Measurements from ENCODE around the gene DPEP3. TPM values are rescaled to one million over a fixed set of nuclear protein-coding genes. Genes with fewer than 3 reads are reported as not detected.

The DPEP3 gene
- total RNA-seq, 1 donor from 2014 or later, result 0.14 TPM

DNA sequence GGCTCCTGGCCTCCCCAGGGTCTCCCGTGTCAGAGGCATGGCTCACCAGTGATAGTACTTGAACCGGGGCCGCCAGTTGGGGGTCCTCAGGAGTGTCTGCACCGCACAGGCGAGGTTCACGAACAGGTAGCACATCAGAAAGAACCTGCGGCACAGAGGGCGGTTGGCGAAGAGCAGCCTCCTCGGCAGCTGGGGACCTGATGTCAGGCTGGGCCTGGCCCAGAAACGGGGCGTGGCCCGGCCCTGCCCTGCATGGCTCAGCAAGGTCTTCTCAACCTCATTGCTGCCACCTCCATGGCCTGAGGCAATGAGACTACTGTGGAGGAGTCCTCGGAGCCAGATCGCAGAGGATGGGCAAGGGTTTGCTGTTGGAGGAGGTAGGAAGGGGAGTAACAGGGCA is 32.3 kb downstream of the DPEP3 start:
- intact Hi-C loops (cut with micrococcal nuclease), result no loop called here

DNA sequence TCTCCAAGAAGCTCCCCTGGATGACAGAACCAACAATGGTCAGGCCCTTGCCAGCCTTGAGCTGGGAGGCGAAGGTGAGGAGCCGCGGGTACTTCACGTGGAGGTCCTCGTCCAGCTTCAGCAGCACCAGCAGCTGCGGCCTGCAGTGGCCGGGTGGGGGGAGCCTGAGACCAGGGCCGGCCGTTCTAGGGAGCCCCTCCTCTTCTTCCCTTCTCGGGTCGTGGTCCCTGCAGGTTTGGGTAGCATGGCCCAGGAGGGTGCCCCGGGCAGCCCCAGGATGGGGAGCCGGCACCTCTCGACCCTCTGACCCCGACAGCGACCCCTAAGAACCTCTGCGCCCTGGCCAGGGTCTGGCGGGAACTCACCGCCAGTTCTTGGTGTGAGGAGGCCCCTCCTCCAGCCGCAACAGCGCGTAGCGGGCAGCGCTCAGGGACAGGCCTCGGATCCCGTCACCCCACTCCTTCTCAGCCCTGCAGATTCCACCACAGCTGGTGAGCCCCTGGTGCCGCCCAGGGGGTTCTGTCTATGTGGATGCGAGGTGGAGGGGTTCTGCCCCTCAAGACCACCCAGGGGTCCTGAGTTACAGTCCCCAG is 33.2 kb downstream of the DPEP3 start:
- intact Hi-C loops (cut with micrococcal nuclease), result no loop called here

DNA sequence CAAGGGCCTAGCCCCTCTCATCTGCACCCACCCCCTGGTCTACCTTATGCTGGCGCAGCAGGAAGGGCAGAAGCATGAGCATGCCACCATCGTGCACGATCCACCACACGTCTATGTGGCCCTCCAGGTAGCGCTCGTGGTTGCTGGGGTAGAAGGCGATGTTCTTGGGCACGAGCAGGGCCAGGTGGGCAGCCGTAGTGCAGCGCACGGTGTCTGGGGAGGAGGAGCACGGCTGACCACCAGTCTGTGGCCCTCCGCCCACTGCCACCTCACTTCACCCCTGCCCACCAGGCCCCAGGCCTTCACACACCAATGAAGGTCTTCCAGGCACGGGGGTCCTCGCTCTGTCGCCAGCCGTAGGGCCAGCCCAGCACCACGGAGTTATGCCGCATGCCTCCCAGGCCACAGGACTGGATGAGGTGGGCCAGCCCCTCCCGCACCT is 34.1 kb downstream of the DPEP3 start:
- intact Hi-C loops (cut with micrococcal nuclease), result no loop called here

DNA sequence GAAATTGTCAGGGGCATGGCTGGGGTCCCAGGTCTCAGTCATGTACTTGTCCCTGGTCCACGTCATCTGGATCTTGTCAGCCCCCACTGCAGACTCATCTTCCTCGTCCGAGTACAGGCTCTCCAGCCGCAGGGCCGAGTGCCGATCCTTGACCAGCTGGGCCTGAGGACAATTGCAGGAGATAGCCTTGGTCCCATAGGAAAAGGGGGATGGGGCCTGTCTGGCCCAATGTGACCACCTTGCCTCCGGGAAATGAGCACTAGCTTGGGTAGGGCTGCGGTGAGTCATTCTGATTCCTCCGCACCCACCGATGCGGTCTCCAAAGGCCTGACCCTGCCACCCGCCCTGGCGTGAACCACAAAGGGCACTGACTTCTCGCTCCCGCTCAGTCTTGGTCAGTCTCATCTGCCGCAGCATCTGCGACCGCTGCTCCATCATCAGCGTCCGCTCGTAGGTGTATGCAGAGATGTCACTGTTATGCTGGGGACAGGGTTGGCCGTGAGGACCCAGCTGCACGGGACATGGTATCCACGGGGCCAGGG is 34.8 kb downstream of the DPEP3 start:
- intact Hi-C loops (cut with micrococcal nuclease), result no loop called here

DNA sequence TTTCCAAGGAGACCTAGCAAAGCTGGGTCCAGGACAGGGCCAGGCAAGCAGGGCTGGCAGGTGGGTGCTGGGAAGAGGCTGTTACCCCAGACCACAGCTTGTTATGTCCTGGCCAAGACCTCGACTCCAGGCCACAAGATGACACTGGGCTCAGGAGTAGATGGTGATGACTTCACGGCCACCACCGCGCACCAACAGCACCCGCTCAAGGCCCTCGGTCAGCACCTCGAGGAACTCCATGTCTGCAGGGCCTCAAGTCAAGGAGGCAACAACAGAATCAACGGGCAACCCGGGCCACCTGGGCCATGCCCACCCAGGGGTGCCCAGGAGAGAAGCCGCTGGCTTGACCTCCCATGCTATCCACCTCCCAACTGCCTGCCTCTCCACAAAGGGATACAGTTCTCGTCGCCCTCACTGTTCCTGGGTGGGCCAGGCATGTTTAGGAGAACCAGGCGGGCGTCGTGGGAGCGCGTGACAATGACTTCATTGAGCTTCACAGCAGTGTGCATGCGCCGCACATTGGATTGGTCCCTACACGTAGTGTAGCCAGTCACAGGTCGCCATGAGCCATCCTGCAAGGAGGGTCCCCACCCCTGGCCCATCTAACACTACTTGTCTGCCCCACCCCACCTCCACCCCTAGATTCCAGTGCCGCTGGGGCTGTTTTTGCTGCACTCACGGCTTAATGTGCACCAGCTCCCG is 35.5 kb downstream of the DPEP3 start:
- intact Hi-C loops (cut with micrococcal nuclease), result no loop called here

DNA sequence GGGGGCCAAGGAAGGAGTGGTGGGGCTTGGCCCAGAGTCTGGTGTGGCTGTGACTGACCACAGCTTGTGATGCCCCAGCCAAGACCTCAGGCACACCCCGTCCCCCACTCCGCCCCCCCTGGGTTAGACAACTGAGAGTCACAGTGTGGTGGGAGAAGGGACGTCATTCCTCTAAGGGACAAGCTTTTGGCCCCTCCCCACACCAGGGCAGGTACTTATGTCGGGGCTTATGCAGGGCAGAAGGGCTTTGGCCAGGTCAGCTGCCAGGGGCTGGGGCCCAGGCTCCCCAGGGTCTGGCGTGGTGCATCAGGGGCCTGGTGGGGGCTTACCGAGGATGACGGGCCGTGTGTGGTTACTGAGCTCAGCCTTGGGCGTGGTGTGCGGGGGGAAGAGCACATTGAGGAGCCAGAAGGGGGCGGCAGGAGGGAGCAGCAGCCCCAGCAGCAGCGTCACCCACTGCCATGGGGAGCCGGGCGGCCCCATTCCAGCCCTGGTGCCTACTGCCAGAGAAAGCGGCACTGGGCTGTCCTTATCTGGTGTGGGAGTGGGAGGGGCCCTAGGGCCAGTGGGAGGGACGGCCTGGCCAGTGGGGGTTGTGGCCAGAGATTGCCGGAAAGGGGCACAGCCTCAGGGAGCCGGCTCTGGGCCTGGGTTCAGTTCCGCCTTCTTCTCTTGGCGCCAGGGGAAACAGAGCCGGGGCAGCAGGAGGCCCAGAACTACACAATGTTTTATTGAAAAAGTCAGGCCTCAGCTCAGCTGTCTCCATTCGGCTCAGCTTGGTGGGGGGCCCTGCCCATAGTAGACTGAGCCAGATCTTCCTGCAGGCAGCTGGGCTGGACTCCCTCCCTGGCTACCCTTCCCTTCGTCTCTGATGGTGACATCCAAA is 36.4 kb downstream of the DPEP3 start, which contains the start of gene LCAT:
Gene LCAT (minus strand): TSS at position 502 of the 886 bp plus-strand sequence. CDS start 19 bp downstream, at position 483.
- intact Hi-C loops (cut with micrococcal nuclease), result no loop called here

DNA sequence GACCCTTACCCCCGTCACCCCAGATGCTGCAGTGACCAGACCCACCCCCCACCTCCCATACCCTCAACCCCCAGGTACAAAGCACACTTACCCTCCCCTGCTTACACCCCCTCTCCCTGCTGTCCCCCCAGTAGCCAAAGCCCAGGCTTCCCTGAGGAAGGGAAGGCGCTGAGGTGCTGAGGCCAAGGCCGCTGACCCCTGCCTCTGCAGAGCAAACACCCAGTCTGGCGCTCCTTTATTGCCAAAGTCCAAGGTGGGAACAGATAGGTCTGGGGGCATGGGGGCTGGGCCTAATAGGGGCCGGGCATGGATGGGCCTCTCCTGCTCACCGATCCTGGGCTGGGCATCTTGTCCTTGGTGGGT is 37.1 kb downstream of the DPEP3 start:
- intact Hi-C loops (cut with micrococcal nuclease), result no loop called here

DNA sequence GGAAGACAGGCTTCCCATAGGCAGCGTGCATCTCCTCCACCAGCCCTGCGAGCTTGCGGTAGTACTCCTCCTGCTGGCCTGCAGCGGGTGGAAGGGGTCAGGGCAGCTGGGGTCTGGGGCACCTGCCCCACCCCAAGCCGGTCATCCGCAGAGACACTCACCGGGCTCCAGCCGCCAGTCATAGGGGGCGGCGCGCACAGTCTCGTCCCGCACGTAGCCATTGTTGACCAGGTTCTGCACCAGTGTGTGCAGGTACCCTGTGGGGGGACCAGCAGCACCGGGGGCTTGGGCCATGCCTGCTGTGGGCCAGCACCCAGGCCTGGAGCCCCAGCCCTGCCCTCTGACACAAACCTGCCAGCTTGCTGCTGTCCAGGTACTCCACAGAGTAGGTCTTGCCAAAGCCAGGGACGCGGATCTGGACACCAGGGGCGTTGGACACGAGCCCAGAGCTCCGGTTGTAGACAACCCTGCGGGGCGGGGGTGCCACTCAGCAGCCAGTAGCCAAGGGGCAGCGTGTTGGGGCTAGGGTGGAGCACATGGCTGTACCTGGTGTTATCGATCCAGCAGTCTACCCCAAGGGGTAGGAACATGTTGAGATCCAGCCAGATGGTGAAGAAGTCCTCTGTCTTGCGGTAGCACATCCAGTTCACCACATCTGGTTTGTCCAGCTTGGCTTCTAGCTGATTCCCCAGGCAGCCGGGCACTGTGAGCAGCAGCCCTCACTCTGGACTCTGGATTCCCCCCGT is 37.6 kb downstream of the DPEP3 start:
- intact Hi-C loops (cut with micrococcal nuclease), result no loop called here

DNA sequence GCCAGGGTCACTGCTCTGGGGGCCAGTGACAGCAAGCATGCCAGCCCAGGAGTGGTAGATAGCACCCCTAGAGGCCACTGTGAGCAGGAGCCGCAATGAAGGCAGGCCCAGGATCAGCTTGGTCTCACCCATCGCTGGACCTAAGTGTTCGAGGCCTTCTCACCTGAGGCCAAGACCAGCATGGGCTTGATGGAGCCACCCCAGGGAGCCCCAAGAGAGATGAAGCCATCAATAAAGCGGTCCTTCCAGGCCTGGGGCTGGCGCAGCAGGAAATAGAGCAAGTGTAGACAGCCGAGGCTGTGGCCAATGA is 38.1 kb downstream of the DPEP3 start:
- intact Hi-C loops (cut with micrococcal nuclease), result no loop called here

DNA sequence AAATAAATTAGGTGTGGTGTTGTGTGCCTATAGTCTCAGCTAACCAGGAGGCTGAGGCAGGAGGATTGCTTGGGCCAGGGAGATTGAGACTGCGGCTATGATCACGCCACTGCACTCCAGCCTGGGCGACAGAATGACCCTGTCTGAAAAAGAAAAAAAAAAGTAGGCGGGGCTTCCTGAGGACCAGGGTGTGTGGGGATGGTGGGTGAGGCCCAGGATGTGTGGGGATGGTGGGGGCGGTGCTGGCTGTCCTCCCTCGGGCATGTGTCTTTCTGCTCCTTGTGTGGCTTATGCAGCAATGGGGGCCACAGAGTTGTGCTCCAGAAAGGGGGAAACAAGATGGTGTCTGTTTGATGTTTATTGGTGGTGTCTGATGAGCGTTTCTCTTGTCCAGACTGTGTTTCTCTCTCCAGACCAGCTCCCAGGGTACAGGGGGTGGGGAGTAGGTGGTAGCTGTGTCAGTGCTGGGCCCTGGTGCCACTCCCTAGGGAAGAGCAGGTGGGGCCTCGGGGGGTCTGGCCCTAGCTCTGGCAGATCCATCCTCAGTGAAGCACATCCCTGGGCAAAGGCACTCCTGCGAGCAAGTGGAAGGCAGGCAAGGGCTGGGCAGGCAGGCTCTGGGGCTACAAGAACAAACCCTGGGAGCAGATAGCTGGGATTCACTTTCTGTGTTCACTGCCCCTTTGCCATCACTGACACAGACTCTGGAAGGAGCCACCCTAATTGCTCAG is 38.7 kb downstream of the DPEP3 start:
- intact Hi-C loops (cut with micrococcal nuclease), result no loop called here

DNA sequence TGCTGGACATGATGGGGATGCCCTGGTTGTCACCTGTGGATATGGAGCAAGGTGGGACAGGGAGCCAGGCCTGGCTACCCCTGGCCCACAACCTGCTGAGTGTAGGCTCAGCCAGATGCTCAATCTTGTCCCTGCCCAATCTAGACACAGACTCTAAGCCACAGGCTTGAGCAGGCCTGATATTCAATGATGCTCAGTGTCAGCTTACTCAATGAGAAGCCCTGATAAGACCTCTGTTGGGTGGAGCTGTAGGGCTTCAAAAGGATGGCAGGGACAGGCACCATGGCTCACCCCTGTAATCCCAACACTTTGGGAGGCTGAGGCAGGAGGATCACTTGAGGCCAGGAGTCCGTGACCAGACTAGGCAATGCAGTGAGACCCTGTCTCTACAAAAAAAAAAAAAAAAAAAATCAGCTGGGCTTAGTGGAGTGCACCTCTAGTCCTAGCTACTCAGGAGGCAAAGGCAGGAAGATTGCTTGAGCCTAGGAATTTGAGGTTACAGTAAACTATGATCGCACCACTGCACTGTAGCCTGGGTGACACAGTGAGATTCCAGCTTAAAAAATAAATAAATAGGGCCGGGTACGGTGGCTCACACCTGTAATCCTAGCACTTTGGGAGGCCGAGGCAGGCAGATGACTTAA is 39.7 kb downstream of the DPEP3 start:
- intact Hi-C loops (cut with micrococcal nuclease), result no loop called here

DNA sequence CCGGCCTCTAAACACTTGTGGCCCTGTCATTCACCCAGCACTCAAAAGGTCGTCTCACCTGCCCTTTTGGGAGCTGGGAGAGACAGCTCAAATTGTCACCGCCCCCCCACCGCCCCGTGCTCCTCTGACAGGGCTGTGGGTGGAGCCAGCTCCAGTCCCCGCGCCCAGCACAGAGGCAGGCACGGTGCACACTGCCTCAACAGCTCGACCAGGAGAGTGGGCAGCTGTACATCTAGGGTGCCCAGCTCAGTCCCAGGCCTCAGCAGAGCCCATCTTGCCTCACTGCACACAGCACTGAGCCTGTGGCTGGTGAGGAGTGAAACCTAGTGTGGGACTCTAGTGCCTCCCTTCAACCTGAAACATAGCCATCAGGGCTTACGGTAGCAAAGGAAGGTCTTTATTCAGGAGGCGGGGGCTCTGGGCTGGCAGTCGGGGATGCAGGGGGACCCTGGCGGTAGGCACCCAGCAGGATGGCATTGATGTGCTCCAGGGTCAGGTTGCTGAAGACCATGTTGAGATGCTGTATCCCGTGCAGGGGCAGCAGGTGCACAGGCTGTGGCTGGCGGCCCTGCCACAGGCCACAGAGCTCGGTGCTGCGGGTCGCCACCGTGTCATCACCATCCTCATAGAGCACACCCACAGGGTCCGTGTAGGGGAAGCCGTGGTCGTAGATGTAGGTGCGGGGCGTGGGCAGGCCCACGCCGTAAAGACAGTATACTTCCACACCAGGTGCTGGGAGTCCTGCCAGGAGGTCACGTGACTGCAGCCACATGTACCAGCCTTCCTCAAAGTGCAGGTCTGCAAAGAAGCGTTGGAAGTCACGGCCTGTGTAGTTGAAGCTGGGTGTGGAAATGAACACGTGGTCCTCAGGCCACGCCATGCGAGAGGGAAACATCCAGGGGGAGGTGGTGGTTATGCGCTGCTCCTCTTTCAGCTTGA is 40.5 kb downstream of the DPEP3 start:
- intact Hi-C loops (cut with micrococcal nuclease), result loop anchor here (5.0 kb wide), 1 partner anchor 377 kb away; the partner anchor contains the start of gene CTCF

DNA sequence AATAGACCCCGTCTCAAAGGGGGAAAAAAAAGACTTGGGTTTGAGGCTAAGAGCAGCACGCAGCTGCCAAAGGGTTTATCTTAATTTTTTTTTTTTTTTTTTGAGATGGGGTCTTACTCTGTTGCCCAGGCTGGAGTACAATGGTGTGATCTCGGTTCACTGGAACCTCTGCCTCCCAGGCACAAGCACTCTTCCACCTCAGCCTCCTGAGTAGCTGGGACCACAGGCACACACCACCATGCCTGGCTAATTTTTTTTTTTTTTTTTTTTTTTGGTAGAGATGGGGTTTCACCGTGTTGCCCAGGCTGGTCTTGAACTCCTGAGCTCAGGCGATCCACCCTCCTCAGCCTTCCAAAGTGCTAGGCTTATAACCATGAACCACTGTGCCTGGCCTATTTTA is 42.6 kb downstream of the DPEP3 start:
- intact Hi-C loops (cut with micrococcal nuclease), result loop anchor here (2.0 to 5.0 kb wide), 3 partner anchors 55 to 417 kb away; partner anchors contain the start of gene CTCF

DNA sequence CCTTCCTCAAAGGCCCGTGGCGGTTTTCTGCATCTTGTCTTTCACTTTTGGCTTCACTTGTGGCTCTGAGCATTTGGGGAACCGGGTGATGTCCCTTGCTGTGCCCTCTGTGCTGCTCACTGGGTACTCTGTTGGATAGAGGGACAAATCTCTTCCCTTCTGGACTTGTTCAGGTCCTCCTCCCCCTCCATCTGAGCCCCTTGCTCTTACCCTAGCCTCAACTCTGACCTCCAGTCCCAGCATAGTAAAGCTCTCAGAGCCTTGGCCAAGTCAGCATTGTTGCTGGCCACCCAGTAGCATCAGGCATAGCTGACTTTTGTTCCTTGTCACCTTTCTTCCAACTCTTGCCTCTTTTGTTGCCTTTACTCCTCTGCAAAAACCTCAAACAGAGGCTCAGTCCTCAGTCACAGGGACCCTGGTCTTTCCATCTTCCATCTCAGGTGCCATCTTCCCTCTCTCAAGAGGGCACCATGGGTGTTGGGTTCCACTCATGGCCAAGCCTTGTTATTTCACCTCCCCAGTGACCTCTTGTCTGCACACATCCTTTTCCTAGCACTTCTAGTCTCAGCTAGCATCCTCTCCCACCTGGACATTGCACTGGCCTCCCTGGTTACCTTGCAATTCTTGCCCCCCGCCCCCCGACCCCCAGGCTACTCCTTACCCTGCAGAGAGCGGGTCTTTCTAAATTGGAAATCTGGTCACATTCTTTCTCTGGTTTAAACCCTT is 43.3 kb downstream of the DPEP3 start:
- intact Hi-C loops (cut with micrococcal nuclease), result loop anchor here (1.0 to 5.0 kb wide), 8 partner anchors 31 to 416 kb away; partner anchors contain the start of genes ACD, CTCF, NUTF2 and PARD6A

DNA sequence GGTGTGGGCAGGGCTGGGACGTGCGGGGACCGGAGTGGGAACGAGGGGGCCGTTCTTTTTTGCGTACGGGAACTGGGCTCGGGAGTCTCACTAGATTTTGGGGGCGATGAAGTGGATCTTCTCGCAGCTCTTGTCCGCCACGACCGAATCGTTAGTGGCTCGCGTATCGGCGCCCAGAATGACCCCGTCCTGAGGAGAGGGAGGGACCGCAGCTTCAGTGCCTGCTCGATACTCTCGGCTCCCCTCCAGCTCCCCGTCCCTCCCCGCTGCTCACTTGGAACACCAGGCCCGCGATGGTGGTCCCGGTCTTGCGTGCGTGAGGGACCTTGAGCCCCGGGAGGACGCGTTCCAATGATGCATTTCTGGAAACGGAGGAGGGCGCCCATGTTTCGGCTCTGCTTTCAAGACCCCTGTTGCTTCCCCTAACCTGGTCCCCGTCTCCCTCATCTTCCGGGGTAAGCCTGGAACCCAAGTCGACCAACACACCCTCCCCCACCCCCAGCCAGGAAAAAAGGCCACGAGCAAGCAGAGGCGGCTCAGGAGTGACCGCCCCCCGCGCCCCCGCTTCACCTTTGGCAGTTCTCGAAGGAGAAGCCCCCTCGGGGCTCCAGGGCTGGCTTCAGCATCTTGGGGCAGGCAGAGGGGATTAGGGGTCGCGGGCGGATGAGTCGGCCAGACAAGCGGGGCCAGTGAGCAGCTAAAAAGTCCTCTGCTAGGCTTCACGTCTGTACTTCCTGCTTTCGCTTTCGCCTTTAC is 44.0 kb downstream of the DPEP3 start, which contains the start of gene PSMB10:
Gene PSMB10 (minus strand): TSS at position 727 of the 756 bp plus-strand sequence. CDS start 101 bp downstream, at position 626.
- intact Hi-C loops (cut with micrococcal nuclease), result loop anchor here (1.0 to 5.0 kb wide), 8 partner anchors 32 to 416 kb away; partner anchors contain the start of genes ACD, CTCF, NUTF2 and PARD6A

DNA sequence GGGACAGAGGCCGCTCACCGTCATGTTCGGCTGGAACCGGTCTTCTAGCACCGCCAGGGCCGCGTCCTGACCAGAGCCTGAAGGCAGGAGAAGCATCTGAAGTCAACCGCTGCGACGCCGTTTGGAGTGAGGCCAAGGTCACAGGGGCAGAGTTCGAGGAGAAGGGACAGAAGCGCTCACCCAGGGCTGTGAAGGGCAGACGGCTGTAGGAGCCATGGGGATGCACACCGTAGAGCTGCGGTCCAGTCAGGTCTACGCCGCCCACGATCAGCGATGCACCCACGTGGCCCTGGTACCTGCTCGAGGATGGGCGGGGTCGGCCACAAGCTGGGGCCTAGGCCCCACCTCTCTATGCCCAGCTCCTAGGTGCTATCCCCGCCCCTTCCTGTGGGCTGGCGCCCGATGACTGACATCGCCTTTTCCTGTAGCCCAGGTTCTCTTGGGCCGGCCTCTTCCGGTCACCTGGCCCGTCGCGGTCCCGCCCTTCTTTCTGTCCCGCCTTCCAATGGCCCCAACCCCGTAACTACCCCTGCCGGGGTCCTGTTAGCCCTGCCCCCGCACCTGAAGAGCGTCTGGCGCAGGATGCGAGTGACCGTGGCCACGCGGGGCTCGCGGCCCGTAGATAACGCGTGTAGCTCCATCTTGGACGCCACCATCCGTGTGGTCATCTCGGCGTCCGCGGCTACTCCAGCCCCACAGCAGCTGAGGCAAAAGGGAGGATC is 44.7 kb downstream of the DPEP3 start:
- intact Hi-C loops (cut with micrococcal nuclease), result loop anchor here (1.0 to 5.0 kb wide), 13 partner anchors 33 to 454 kb away; partner anchors contain the start of genes ACD, ATP6V0D1, CTCF and NFATC3
